ENCODE results near the gene STX18. TPM values are rescaled to one million over a fixed set of nuclear protein-coding genes. Genes with fewer than 3 reads are reported as not detected.

Gene STX18
- total and polyA plus RNA-seq, 2 experiments from 2014 or later = 15.9 to 18.1 TPM

GRCh38 chr4:4390046-4390445, 151.8 kb downstream of the STX18 start:
- Mint-ChIP-seq H3K9me3 (no peaks in the 10 kb centered on the region; the same call in 1 of the 3 replicates), H3K4me1 (peaks cover 7% of the 10 kb centered on the region), H3K27me3 (ENCODE audit: insufficient read depth, low read depth, poor library complexity) (peaks cover 34% of the 10 kb centered on the region), H3K27ac (no peak overlapping the region), H3K36me3 (ENCODE audit: low read depth) (peaks cover 28% of the 10 kb centered on the region), H3K4me3 (no peak overlapping the region)
- Histone ChIP-seq H3K9me2 (ENCODE audit: insufficient read depth) (no peaks in the 10 kb centered on the region), H3K27ac (ENCODE audit: low read depth) (no peak overlapping the region), H3K4me1 (ENCODE audit: insufficient read depth) (peaks cover 5% of the 10 kb centered on the region), H3F3A (replicated peaks; ENCODE audit: low read depth) (no peaks in the 10 kb centered on the region), H3K79me2 (replicated peaks; ENCODE audit: insufficient read depth) (no peaks in the 10 kb centered on the region), H3K36me3 (ENCODE audit: insufficient read depth) (no peaks in the 10 kb centered on the region), H4K20me1 (replicated peaks; ENCODE audit: insufficient read depth) (no peaks in the 10 kb centered on the region; the same call in 1 of the 2 replicates), H2AFZ (no peak overlapping the region), H3K4me2 (no peak overlapping the region), H3K4me3 (no peak overlapping the region), H3K27me3 (ENCODE audit: insufficient read depth) (peaks cover 33% of the 10 kb centered on the region)
- DNase-seq (ENCODE audit: low spot score) = no peak
- ATAC-seq = no peak
- TF ChIP-seq STAT1 (IDR thresholded peaks at IDR 0.05; ENCODE audit: unreplicated experiment) (no peak), POLR2AphosphoS5 (IDR thresholded peaks at IDR 0.05; ENCODE audit: low read depth) (no peak), REST (IDR thresholded peaks at IDR 0.05; ENCODE audit: unreplicated experiment) (no peak)

DNA sequence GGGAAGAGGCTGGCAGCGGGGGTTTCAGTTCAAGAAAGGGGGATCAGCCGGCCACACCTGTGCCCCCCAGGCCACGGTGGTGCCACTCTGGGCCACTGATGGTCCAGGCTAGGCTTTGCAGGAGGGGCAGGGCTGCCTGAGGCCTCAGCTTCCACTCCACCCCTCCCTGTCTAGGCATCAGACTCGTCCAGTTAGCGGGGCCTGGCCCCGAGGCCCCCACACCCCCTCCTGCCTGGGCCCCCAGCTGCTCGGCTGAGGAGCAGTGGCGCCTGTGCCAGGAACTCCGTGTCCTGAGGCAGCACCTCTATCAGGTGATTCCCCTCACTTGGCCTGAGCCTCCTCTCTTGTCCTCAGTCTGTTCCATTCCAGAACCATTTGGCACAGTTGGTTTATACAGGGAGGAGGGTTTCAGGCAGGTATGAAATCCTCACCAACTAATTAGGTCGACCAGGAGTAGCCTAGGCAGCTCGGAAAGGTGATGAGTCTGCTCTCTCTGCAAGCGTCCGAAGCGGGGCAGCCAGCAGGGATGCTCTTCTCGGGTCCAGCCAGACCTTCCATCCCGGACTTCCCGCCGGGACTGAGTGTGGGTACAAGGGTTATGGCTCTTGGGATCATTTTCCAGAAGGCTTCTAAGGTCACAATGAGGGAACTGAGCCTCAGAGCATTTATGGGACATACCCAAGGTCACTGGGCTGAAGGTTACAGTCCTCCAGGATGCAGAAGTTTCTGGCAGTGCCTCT, 152.8 kb downstream of the STX18 start:
- no peaks in the 10 kb centered on the region for H3K36me3 ChIP-seq (ENCODE audit: insufficient read depth)
- TF ChIP-seq EZH2phosphoT487 (IDR thresholded peaks at IDR 0.05; ENCODE audit: unreplicated experiment) = no peak
- no peak for TF ChIP-seq ETS1 (IDR thresholded peaks at IDR 0.05)
- H4K20me1 ChIP-seq (replicated peaks; ENCODE audit: insufficient read depth) = no peaks in the 10 kb centered on the region; the same call in 1 of the 2 replicates
- H3K4me2 ChIP-seq = no peak overlapping the region
- peaks cover 10% of the 10 kb centered on the region for H3K4me1 Mint-ChIP-seq
- H3K9me3 Mint-ChIP-seq = no peaks in the 10 kb centered on the region; the same call in 1 of the 3 replicates
- H3K36me3 Mint-ChIP-seq (ENCODE audit: low read depth) = peaks cover 24% of the 10 kb centered on the region
- H3K4me1 ChIP-seq (ENCODE audit: insufficient read depth) = peaks cover 6% of the 10 kb centered on the region
- H2AFZ ChIP-seq = no peak overlapping the region
- H3K27me3 ChIP-seq (ENCODE audit: insufficient read depth) = peaks cover 44% of the 10 kb centered on the region
- H3K4me3 Mint-ChIP-seq = no peak overlapping the region; the same call in 2 of the 3 replicates
- ATAC-seq = no peak
- no peak overlapping the region for H3K27ac ChIP-seq (ENCODE audit: low read depth)
- no peak overlapping the region for H3K27ac Mint-ChIP-seq
- no peaks in the 10 kb centered on the region for H3K9me2 ChIP-seq (ENCODE audit: insufficient read depth)
- H3K79me2 ChIP-seq (replicated peaks; ENCODE audit: insufficient read depth) = no peaks in the 10 kb centered on the region
- H3K4me3 ChIP-seq = no peak overlapping the region
- no peak for DNase-seq (ENCODE audit: low spot score)
- peaks cover 38% of the 10 kb centered on the region for H3K27me3 Mint-ChIP-seq (ENCODE audit: insufficient read depth, low read depth, poor library complexity)
- H3F3A ChIP-seq (replicated peaks; ENCODE audit: low read depth) = no peaks in the 10 kb centered on the region
